Measurements from ENCODE around the gene LEP. TPM values are rescaled to one million over a fixed set of nuclear protein-coding genes. Genes with fewer than 3 reads are reported as not detected.

Gene LEP
- total and polyA plus RNA-seq, 2 donors (not counting 1 experiment from before 2014, with no cell fraction given): 0.36 to 2.8 TPM

- H3K9me3 ChIP-seq (ENCODE audit: control insufficient read depth, insufficient read depth, low read depth, low read length): no peaks in the 10 kb centered on the region
- no peaks in the 10 kb centered on the region for H3K79me2 ChIP-seq (ENCODE audit: control insufficient read depth, insufficient read depth, low read length)
- peaks cover 36% of the 10 kb centered on the region for H3K27me3 ChIP-seq (ENCODE audit: control insufficient read depth, insufficient read depth, low read length)
- H3K4me2 ChIP-seq (ENCODE audit: extremely low read depth, insufficient read depth, low read length): peak overlapping the region; percentile 85
- H3K27ac ChIP-seq (ENCODE audit: insufficient read depth, low read length): no peak overlapping the region
- DNase-seq (ENCODE audit: low read depth in 2 of 2): no peak
- H3K36me3 ChIP-seq (ENCODE audit: control insufficient read depth, insufficient read depth, low read length): no peaks in the 10 kb centered on the region
- H2AFZ ChIP-seq (ENCODE audit: low read length): peak overlapping the region; percentile 53
- H3K4me1 ChIP-seq (ENCODE audit: control insufficient read depth, extremely low read depth, insufficient read depth, low read length): peaks cover 8% of the 10 kb centered on the region
- no peak for TF ChIP-seq EZH2 (IDR thresholded peaks at IDR 0.05; ENCODE audit: low read length, missing control alignments)
- TF ChIP-seq, protein P1, sequence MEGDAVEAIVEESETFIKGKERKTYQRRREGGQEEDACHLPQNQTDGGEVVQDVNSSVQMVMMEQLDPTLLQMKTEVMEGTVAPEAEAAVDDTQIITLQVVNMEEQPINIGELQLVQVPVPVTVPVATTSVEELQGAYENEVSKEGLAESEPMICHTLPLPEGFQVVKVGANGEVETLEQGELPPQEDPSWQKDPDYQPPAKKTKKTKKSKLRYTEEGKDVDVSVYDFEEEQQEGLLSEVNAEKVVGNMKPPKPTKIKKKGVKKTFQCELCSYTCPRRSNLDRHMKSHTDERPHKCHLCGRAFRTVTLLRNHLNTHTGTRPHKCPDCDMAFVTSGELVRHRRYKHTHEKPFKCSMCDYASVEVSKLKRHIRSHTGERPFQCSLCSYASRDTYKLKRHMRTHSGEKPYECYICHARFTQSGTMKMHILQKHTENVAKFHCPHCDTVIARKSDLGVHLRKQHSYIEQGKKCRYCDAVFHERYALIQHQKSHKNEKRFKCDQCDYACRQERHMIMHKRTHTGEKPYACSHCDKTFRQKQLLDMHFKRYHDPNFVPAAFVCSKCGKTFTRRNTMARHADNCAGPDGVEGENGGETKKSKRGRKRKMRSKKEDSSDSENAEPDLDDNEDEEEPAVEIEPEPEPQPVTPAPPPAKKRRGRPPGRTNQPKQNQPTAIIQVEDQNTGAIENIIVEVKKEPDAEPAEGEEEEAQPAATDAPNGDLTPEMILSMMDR (conservative IDR thresholded peaks at IDR 0.05 in 1 of 2, IDR thresholded peaks at IDR 0.05 in 1 of 2; ENCODE audit: low read depth in 1 of 2, low read length in 2 of 2): no peak
- H3K9ac ChIP-seq (ENCODE audit: insufficient read depth, low read length): no peak overlapping the region
- H4K20me1 ChIP-seq (ENCODE audit: control insufficient read depth, extremely low read depth, insufficient read depth, low read length): no peaks in the 10 kb centered on the region
- peak overlapping the region; percentile 17 to 47 (median 26) for H3K4me3 ChIP-seq (replicated peaks in 1 of 4; ENCODE audit: control extremely low read depth in 1 of 4, insufficient read depth in 1 of 4, low read depth in 3 of 4, low read length in 4 of 4)
These were observed 30.4 kb downstream of the LEP start for GRCh38 chr7:128271471-128271941.

- Histone ChIP-seq H3K4me3 (replicated peaks in 1 of 4; ENCODE audit: control extremely low read depth in 1 of 4, insufficient read depth in 1 of 4, low read depth in 3 of 4, low read length in 4 of 4) (peak overlapping the region; percentile 17 to 47 (median 26)), H2AFZ (ENCODE audit: low read length) (peak overlapping the region; percentile 30), H3K9ac (ENCODE audit: insufficient read depth, low read length) (no peak overlapping the region), H3K4me1 (ENCODE audit: control insufficient read depth, extremely low read depth, insufficient read depth, low read length) (peaks cover 5% of the 10 kb centered on the region), H3K36me3 (ENCODE audit: control insufficient read depth, insufficient read depth, low read length) (no peaks in the 10 kb centered on the region), H3K27me3 (ENCODE audit: control insufficient read depth, insufficient read depth, low read length) (peaks cover 35% of the 10 kb centered on the region), H3K79me2 (ENCODE audit: control insufficient read depth, insufficient read depth, low read length) (no peaks in the 10 kb centered on the region), H4K20me1 (ENCODE audit: control insufficient read depth, extremely low read depth, insufficient read depth, low read length) (no peaks in the 10 kb centered on the region), H3K27ac (ENCODE audit: insufficient read depth, low read length) (no peak overlapping the region), H3K9me3 (ENCODE audit: control insufficient read depth, insufficient read depth, low read depth, low read length) (no peaks in the 10 kb centered on the region), H3K4me2 (ENCODE audit: extremely low read depth, insufficient read depth, low read length) (peak overlapping the region; percentile 85)
- TF ChIP-seq, protein P1 (conservative IDR thresholded peaks at IDR 0.05 in 1 of 2, IDR thresholded peaks at IDR 0.05 in 1 of 2; ENCODE audit: low read depth in 1 of 2, low read length in 2 of 2): no peak
- no peak for TF ChIP-seq EZH2 (IDR thresholded peaks at IDR 0.05; ENCODE audit: low read length, missing control alignments)
- DNase-seq (ENCODE audit: low read depth in 2 of 2): no peak
These were observed 30.9 kb downstream of the LEP start for GRCh38 chr7:128271942-128272481.

- Histone ChIP-seq H3K4me3 (replicated peaks in 1 of 4; ENCODE audit: control extremely low read depth in 1 of 4, insufficient read depth in 1 of 4, low read depth in 3 of 4, low read length in 4 of 4) (no peak overlapping the region), H3K36me3 (ENCODE audit: control insufficient read depth, insufficient read depth, low read length) (no peaks in the 10 kb centered on the region), H4K20me1 (ENCODE audit: control insufficient read depth, extremely low read depth, insufficient read depth, low read length) (no peaks in the 10 kb centered on the region), H3K9ac (ENCODE audit: insufficient read depth, low read length) (no peak overlapping the region), H3K79me2 (ENCODE audit: control insufficient read depth, insufficient read depth, low read length) (no peaks in the 10 kb centered on the region), H3K27ac (ENCODE audit: insufficient read depth, low read length) (no peak overlapping the region), H2AFZ (ENCODE audit: low read length) (no peak overlapping the region), H3K4me1 (ENCODE audit: control insufficient read depth, extremely low read depth, insufficient read depth, low read length) (peaks cover 3% of the 10 kb centered on the region), H3K4me2 (ENCODE audit: extremely low read depth, insufficient read depth, low read length) (no peak overlapping the region), H3K9me3 (ENCODE audit: control insufficient read depth, insufficient read depth, low read depth, low read length) (no peaks in the 10 kb centered on the region), H3K27me3 (ENCODE audit: control insufficient read depth, insufficient read depth, low read length) (peaks cover 34% of the 10 kb centered on the region)
- no peak for TF ChIP-seq EZH2 (IDR thresholded peaks at IDR 0.05; ENCODE audit: low read length, missing control alignments)
- TF ChIP-seq, protein P1 (conservative IDR thresholded peaks at IDR 0.05 in 1 of 2, IDR thresholded peaks at IDR 0.05 in 1 of 2; ENCODE audit: low read depth in 1 of 2, low read length in 2 of 2): no peak
- no peak for DNase-seq (ENCODE audit: low read depth in 2 of 2)
These were observed 33.3 kb downstream of the LEP start for GRCh38 chr7:128274246-128274883.
